MM.1S (cell line): ENCODE measurements around the gene SCMH1.

Experiments
- EZH2 ChIP-seq: fragments of 300-600 bp; sonication (generic); optimal IDR thresholded peaks from 2 replicates; pipeline ENCODE3; 2017; ENCODE audit warnings: low read depth, mild to moderate bottlenecking, antibody characterized with exemption, low read length, mixed read lengths
- EZH2phosphoT487 ChIP-seq: fragments of 300-600 bp; sonication (generic); IDR thresholded peaks from 2 replicates; pipeline ENCODE4 v1.6.1; 2018; ENCODE audit warnings: antibody characterized with exemption, low read length
- TF ChIP-seq, protein P1 (sequence below): fragments of 300-600 bp; sonication (generic); IDR thresholded peaks from 2 replicates; pipeline ENCODE4 v1.5.1; 2016; ENCODE audit warnings: antibody characterized with exemption, low read length, mixed read lengths

DNA sequence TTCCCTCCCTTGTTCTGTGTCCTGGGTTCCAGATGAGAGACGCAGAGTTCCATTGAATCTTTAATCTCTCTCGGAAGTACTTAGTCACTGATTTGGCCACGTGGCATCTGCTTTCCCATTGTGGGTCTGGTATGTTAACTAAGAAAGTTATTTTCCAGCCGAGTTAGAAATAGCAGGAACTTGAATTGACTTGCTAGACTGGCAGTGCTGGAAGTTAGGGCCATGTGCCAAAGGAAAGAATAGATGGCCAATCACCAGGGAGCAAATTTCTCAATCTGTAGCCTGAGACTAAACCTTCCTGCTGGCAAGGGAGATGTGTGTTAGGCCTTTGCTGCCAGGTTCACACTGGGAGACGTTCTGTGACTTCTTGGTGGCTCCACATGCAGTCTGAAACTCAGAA lies 196.4 kb downstream of the SCMH1 start:
- TF ChIP-seq, protein P1, sequence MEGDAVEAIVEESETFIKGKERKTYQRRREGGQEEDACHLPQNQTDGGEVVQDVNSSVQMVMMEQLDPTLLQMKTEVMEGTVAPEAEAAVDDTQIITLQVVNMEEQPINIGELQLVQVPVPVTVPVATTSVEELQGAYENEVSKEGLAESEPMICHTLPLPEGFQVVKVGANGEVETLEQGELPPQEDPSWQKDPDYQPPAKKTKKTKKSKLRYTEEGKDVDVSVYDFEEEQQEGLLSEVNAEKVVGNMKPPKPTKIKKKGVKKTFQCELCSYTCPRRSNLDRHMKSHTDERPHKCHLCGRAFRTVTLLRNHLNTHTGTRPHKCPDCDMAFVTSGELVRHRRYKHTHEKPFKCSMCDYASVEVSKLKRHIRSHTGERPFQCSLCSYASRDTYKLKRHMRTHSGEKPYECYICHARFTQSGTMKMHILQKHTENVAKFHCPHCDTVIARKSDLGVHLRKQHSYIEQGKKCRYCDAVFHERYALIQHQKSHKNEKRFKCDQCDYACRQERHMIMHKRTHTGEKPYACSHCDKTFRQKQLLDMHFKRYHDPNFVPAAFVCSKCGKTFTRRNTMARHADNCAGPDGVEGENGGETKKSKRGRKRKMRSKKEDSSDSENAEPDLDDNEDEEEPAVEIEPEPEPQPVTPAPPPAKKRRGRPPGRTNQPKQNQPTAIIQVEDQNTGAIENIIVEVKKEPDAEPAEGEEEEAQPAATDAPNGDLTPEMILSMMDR: no peak
- TF ChIP-seq EZH2: no peak
- no peak for TF ChIP-seq EZH2phosphoT487
